ENCODE results near the gene TUBA4B. TPM values are rescaled to one million over a fixed set of nuclear protein-coding genes. Genes with fewer than 3 reads are reported as not detected.

Gene TUBA4B
- total RNA-seq, 1 experiment from 2014 or later = 0.08 TPM

GRCh38 chr2:219314804-219315468 lies 61.9 kb downstream of the TUBA4B start:
- no peaks in the 10 kb centered on the region for H3K9me3 ChIP-seq (replicated peaks)
- H3K4me3 ChIP-seq = no peak overlapping the region
- no peaks in the 10 kb centered on the region for H3K27me3 ChIP-seq
- H3K36me3 ChIP-seq = no peaks in the 10 kb centered on the region
- DNase-seq = no peak
- no peaks in the 10 kb centered on the region for H3K4me1 ChIP-seq
- no peak overlapping the region for H3K27ac ChIP-seq

Other genes starting within 250 kb of the TUBA4B start
- gene CFAP65, start 211.7 kb upstream of the TUBA4B start, total RNA-seq (2014; rRNA removed; shearing (Covaris generic)) = not detected in 2 replicates
- 0.10 TPM in 1 of 2 replicates, not detected in the other for gene IHH, start 192.3 kb upstream of the TUBA4B start, total RNA-seq (2014; rRNA removed; shearing (Covaris generic))
- 19.6 and 21.7 TPM in 2 replicates for gene NHEJ1, start 92.4 kb upstream of the TUBA4B start, total RNA-seq (2014; rRNA removed; shearing (Covaris generic))
- gene SLC23A3, start 83.2 kb upstream of the TUBA4B start, total RNA-seq (2014; rRNA removed; shearing (Covaris generic)) = 0.10 and 0.13 TPM in 2 replicates
- gene CNPPD1, start 76.3 kb upstream of the TUBA4B start, total RNA-seq (2014; rRNA removed; shearing (Covaris generic)) = 13.0 and 13.3 TPM in 2 replicates
- gene RETREG2, start 75.0 kb upstream of the TUBA4B start, total RNA-seq (2014; rRNA removed; shearing (Covaris generic)) = 32.0 and 38.0 TPM in 2 replicates
- gene ZFAND2B, start 46.5 kb upstream of the TUBA4B start, total RNA-seq (2014; rRNA removed; shearing (Covaris generic)) = 16.0 and 16.2 TPM in 2 replicates
- 18.6 and 26.5 TPM in 2 replicates for gene ABCB6, start 34.3 kb upstream of the TUBA4B start, total RNA-seq (2014; rRNA removed; shearing (Covaris generic))
- gene ATG9A, start 23.6 kb upstream of the TUBA4B start, total RNA-seq (2014; rRNA removed; shearing (Covaris generic)) = 35.3 and 37.8 TPM in 2 replicates
- 19.2 and 28.7 TPM in 2 replicates for gene ANKZF1, start 23.4 kb upstream of the TUBA4B start, total RNA-seq (2014; rRNA removed; shearing (Covaris generic))
- gene GLB1L, start 7.8 kb upstream of the TUBA4B start, total RNA-seq (2014; rRNA removed; shearing (Covaris generic)) = 2.9 and 4.2 TPM in 2 replicates
- gene STK16, start 7.8 kb upstream of the TUBA4B start, total RNA-seq (2014; rRNA removed; shearing (Covaris generic)) = 11.0 and 12.7 TPM in 2 replicates
- 188 and 197 TPM in 2 replicates for gene TUBA4A, start 675 bp downstream of the TUBA4B start, total RNA-seq (2014; rRNA removed; shearing (Covaris generic))
- gene DNAJB2, start 26.1 kb downstream of the TUBA4B start, total RNA-seq (2014; rRNA removed; shearing (Covaris generic)) = 16.8 and 19.4 TPM in 2 replicates
- not detected in 2 replicates for gene PTPRN, start 56.2 kb downstream of the TUBA4B start, total RNA-seq (2014; rRNA removed; shearing (Covaris generic))
- not detected in 2 replicates for gene RESP18, start 79.5 kb downstream of the TUBA4B start, total RNA-seq (2014; rRNA removed; shearing (Covaris generic))
- gene DNPEP, start 134.7 kb downstream of the TUBA4B start, total RNA-seq (2014; rRNA removed; shearing (Covaris generic)) = 29.5 and 33.1 TPM in 2 replicates
- gene DES, start 165.1 kb downstream of the TUBA4B start, total RNA-seq (2014; rRNA removed; shearing (Covaris generic)) = 331 and 376 TPM in 2 replicates
- 21.3 and 26.2 TPM in 2 replicates for gene SPEG, start 181.6 kb downstream of the TUBA4B start, total RNA-seq (2014; rRNA removed; shearing (Covaris generic))
- 21.9 and 22.1 TPM in 2 replicates for gene GMPPA, start 245.6 kb downstream of the TUBA4B start, total RNA-seq (2014; rRNA removed; shearing (Covaris generic))

Measured in SJCRH30 (cell line).